GM19438 (cell line): ENCODE data around the gene A2M.

Source experiments
- ATAC-seq: cut with Tn5 transposase; IDR thresholded peaks from one replicate; pipeline ENCODE4 v1.9.1; 2021; ENCODE audit warnings: low read depth; ENCODE audit not compliant: unreplicated experiment

A2M gene

DNA sequence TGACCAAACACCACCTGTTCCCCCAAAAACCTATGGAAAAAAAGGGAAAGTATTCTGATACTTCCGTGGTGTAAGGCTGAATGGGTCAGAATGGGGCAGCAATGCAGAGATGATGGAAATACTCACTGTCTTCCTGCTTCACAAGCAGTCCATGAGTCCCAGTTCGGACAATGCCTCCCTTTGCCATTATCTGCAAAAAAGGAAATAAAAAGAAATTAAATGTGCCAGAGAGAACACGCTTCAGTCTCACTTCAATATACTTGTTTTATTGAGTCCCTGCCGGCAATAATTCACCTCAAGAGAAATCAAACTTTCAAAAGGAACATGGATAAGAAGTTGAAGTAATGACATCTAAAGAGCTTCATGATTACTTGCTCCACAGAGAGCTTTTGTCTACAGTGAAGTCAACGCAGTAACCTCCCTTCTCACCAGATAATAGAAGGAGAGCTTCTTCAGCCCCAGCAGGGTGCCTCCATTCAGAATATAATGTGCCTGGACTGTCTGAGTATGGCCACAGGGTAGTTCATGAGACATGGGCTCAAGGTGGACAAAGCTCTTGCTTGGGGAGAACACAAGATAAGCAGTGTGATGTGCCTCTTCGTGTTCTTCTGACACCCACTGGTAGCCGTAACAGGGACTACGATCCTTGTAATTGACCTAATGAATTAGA is 14.6 kb downstream of the A2M start:
- no peak for ATAC-seq

DNA sequence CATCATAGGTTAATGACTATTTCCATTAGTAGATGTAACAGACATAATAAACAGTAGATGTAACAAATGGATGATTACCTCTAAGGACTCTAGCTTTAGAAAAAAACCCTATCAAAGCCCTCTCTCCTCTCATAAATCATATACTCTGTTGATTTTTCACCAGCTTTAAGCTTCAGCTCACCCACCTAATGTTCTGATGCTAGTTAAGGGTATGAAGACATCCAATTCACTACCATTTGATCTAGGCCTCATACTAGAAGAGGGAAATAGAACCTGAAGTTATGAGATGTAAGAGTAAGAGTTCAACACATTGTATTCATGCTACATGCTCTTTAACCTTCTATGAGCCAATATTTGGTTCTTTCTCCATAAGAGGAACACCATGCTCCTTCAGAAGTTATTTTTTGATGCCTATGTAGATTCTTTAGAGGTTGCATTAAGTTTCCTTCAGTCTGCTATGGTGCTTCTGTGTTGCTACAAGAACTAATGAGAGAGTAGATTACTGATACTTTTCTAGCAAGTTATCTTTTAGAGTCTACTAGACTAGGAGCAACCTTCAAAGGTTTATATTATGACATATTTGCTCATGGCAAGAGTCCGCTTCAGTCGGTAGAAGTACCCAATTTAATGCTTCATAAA is 16.0 kb downstream of the A2M start:
- no peak for ATAC-seq

DNA sequence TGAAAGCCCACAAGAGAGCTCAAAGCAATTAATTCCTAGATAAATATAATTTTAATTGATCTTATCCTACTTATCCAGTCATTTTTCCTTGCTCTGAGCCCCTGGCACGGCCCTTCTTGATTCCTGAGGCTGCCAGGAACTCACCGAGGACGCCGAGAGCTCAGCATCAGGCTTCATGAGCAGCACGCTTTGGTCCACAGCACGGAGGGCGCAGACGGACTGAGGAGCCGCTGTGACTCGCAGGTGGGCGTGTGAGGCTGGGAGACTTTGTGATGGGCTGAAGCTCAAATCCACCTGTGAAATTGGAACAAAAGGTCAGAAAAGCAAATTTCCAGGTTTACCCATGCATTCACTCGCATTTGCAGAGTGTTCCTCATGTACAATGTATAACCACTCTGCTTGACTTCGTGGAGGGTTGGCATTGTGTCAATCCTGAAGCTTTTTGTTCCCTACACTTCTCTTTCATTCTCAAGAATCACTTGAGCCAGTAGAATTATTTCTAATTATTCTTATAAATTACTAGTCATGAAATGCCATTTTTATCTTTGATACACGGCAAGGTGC is 17.2 kb downstream of the A2M start:
- ATAC-seq, result no peak

DNA sequence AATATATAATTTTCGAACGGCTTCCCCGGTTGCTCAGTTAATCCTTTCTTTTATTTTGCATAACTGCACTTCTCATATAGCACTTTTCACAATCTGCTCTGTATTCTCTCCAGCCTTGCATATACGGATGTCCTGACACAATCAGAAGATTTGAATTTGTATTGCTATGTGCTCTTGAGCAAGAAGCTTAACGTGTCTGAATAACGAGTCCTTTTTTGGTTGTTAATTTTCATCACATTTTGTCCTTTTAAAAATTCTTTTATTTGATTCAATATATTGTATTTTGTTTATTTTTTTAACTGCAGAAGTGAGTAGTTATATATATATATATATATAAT is 17.6 kb downstream of the A2M start:
- ATAC-seq, result no peak

DNA sequence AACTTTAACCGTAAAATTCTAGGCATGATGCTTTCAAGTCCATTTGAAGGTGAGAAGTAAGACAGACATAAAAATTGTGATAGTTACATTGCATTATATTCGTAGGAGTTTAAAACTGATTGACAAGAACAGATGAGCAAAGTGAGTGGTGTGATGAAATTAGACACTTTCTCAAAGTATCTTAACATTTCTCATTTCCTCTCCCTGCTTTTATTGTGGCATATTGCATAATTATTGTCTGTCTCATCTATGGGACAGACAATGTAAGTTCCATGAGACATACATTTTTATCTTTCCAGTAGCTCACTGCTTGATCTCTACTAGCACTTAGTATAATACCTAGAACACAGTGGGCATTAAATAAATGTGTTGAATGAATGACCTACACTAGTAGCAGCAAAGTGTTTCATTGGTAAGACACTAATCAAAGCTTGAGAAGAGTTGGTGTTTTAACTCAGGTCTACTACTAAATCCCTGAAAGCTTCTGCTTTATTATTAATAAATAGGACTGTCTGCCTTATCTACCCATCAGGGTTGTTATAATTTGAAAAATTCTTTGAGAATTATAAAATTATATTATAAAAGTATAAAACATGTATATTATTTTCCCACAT is 19.0 kb downstream of the A2M start:
- ATAC-seq, result no peak

DNA sequence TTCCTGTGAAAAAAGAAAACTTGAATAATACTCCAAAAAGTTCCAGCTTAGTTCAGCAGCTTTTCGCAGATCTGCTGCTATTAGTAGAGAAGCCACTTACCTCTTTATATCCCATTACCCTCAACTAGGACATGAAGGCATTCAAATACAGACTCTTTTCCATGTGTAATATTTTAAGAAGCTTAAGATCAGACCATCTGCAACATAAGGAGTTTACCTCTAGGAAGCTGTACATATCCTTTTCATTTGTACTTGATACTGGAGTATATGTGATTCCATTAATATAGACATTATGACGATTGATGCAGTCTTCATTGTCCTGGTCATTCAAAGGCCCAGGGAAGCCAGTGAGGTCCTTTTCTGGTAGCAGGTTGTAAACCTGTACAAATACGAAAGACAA is 20.4 kb downstream of the A2M start:
- no peak for ATAC-seq

DNA sequence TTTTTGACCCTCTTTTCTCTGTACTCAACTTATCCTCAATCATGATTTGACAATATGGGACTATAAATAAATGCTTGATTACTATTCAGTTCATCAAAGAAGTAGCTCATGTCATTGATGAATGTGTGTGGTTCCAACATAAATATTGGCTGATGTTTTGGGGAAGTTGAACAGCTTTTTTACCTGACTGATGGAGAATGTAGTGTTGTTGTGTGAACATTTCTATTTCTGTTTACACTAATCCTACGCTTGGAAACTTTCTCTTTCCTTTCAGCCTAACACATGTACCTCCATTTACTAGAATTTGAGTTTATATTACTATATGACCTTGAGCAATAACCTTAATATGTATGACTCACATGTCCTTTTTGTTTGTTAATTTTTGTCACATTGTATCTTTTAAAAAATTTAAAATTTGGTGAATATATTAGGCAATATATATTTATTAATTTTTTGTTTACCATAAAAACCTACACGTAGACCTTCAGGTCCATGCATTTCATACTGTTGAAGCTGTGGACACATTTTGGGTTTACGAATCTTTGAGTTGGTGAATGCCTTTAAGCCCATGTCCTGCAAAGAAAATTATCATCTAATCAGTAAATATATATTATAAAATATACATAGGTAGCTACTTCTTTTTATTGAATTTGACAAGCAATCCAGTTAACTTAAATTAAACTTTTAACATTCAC is 21.1 kb downstream of the A2M start:
- ATAC-seq, result no peak

DNA sequence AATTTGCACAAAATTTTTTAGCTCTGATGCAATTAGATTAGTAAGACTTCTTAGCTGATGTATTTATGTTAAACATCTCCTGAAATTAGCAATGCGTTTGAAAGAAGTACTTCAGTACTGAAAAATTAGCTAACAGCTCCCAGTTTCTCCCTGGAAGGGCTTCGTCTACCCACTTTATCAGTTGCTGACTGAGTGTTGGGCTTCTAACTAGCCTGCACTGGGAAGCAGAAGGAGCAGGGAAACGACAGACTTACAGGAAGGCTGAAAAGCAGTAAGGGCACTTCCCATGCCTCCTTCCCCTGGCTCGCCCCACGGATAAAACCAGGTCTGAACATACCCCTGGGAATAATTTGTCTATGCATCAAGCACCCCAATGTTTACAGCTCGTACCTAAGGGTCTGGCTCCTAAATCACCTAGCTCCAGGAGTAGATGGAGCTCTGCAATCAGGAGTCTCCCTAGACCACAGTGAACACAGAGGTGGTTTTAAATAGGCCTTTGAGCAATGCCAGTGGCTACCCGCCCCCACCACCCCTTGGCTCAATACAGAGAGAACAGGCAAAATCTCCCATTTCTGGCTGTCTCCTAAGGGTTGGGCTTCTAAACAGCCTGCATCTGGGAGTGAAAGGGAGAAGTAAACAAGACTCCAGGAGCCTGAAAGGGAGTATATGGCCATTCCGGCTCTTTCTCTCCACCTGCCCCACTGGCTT is 23.7 kb downstream of the A2M start:
- ATAC-seq, result no peak

DNA sequence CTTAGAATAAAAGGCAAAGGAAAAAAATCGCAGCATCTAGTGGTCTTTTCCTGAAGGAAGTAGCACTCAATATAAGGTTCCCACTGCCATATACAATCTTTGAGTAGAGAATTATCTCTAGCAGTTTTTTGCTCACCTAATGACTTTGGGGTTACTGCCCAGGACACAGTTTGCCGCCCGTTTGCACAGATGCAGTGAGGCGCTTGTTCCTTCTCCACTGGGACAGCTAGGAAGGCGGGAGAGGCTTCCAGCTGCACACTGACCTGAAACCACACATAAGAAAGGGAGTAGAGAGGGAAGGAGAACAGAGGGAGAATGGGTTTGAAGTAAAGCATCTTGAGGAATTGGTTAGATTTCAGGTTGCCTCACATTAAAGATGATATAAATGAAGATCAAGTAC is 25.5 kb downstream of the A2M start:
- no peak for ATAC-seq

DNA sequence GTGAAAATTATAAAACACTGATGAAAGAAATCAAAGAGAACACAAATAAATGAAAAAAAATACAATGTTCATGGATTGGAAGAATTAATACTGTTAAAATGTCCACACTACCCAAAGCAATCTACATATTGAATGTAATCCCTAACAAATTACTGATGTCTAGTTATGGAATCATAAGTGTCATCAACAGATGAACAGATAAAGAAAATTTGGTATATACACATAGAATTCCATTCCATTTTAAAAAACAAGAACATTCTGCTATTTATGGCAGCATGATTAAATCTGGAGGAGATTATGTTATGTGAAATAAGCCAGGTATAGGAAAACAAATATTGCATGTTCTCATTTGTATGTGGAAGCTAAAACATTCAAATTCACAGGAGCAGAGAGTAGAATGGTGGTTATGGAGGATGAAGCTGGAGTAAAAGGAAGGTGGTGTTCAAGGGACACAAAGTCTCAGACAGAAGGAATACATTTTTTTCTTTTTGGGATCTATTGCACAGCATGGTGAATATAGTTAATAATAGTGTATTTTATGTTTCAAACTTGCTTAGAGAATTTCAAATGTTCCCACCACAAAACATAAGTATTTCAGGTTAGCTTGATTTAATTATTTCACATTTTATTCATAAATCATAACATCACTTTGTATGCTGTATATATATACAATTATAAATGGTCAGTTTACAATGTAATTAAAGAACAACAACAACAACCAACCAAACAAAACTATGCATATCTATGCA is 28.5 kb downstream of the A2M start:
- no peak for ATAC-seq

DNA sequence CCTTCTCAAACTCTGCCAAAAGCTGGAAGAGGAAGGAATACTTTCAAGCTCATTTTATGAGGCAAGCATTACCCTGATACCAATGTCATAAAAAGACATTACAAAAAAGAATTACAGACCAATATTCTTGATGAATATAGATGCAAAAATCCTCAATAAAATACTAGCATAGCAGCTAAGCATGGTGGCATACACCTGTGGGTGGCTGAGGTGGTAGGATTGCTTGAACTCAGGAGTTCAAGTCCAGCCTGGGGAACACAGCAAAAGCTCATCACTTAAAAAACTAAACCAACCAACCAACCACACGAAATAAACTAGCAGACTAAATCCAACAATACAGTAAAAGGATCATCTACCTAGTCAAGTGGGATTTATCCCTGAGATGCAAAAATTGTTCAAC is 29.6 kb downstream of the A2M start:
- no peak for ATAC-seq

DNA sequence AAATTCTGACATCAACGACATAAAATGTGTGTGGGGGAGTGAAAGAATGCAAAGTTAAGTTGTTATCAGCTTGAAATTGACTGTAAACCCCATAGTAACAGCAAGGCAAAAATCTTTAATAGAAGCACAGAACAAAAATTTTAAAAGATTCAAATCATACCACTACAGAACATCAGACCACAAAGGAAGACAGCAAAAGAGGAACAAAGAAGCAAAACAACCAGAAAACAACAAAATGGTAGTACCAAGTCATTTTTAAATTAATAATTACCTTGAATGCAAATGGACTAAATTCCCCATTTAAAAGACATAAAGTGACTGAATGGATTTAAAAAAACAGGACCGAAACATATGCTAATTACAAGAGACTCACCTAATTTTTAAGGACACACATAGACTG is 31.3 kb downstream of the A2M start:
- ATAC-seq, result no peak

DNA sequence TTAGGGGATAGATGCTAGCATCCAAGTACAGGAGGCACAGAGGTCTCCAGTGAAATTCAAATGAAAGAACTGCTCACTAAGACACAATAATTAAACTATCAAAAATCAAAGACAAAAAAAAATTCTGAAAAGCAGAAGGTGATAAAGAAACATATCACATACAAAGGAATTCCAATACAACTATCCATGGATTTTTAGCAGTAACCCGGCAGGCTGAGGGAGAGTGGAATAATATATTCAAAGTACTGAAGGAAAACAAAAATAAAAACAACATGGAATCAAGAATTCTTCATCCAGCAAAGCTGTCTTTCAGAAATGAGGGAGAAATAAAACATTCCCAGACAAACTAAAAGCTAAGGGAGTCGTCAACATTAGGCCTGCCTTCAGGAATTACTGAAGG is 31.9 kb downstream of the A2M start:
- ATAC-seq, result no peak

DNA sequence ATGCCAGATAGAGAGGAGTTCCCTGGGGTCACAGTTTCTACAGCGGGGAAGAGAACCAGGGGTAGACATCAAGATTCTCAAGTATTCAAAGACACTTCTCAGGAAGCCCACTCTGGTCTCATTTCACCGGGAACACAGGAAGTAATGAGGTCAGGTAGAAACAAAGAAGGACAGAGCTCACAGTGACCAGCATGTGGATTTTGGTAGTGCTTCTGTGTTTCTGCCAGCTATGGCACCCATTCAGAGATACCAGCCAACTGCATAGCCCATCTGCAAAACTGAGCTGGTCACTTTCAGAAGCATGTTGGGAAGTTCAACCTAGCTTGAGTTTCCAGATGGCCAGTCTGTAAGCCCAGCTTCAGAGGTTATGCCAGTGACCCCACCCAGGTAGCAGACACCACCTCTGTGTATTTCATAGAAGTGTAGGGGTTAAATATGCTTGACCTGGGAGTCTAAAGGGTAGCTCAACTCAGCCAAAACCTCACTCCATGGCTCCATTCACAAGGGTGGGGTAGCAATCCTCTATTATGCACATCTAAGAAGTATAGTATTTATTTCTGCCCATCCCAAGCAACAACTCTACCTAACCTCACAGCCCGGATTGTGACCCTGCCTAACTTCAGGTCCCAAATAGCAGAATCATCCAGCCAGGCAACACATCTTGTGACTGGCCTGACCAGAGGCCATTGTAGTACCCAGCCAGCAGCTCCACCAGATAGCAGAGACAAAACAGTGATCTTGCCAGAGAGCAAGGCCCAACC is 33.9 kb downstream of the A2M start:
- ATAC-seq, result no peak

DNA sequence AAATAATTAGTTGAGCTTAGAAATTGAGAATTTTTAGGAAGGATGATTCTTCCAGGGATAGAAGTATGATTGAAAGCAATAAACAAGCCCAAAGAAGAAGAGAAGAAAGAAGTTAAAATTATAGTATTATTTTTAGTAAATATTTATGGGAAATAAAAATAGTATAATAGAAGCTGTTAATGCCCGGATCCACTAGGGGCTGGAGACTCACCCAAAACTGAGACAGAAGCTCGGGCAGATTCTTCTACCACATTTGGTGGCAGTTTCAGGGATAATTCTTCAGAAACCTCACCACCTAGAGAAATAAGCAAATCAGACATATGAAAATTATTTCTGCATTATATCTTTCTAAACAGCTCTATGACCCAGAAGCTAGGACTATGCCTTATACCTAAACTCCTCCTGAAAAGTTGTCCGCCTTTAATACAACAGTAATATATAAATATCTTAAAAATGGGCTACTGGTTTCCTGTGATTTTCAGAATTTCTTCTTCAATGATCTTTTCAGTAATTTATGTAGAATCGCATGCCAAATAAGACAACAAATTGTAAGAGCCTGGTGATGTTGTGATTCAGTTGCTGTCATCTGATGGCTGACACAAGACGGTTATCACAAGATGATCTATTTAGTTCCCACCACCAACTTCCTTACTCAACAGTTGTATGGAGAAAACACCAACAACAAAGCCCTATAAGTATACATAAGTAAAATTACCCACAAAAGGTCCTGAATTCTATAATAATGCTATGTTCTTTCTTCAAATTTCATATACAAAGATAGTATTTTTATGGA is 35.6 kb downstream of the A2M start:
- ATAC-seq, result no peak

DNA sequence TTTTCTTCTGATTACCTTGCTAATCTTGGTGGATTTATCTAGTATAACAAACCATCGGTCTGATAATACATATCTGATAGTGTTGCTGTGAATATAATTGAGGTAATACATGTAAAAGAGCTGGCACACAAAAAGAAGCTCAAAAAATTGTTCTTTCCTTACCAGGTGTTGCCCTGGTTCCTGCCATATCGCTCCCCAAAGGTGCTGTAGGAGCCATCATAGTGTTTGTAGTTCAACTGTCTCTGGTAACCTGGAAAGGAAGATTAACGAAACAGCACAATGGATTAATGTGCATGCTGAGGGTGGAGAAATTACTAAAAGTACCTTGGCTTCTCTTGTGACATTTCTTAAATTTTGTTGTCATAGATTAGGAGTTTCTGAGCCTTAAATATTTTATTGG is 36.6 kb downstream of the A2M start:
- ATAC-seq, result no peak

DNA sequence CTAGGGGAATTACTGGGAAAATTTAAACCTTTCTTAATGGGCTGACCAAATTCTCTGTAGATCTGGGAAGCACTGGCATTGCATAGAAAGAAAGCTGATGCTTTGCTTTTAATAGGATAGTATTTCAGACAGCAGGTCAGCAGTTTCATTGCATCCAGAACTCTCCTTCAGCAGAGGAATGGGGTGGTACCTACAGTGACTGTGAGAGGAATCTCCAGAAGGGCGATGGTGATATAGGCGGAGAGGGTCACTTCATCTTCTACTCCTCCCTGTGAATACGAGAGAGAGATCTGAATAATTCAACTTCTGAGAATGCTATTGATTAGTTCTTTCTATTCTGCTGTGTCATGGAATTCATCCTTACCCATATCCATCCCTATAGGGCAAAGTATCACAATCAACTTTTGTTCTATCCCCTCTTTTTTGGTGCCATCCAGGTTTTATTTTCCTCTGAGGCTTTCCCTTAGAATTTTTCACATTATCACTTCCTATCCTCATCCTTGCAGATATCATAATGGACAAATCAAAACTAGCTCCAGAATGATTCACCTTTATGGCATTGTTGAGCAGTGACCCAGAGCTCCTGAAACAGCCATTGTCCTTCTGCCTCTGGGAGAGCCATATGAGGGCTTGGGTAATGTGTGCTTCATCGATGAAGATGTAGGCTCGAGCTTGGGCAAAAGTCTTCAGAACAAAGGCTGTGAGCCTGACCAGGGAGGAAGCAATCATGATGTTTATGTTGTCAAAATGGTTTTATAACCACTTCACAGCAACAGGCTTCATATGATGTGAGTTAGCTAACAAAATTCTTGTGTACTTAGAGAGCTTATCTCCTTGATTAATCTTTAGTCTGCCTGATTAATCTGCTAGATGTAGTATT is 38.3 kb downstream of the A2M start:
- no peak for ATAC-seq

DNA sequence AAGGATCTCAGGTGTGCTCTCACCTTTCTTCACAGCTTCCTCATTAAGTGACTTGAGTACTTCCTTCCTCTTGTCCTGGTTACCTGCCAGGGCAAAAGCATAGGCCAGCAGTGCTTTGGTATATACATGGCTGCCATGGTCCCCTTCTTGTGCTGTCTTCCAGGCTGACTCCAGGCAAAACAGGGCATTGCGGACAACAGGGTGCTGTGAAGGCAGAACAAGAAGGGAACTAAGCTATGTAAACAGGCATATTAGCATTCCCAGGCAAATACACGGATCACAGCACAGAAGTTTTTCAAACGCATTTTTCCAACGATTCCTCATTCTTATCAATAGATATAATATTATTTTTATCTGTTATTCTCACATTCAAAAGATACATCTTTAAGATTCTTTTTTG is 39.0 kb downstream of the A2M start:
- no peak for ATAC-seq
